HepG2 (cell line): Measurements from ENCODE around the gene CARS1. TPM values are rescaled to one million over a fixed set of nuclear protein-coding genes. Genes with fewer than 3 reads are reported as not detected.

Experiments
- ATAC-seq: fragments of 200-7000 bp; cut with Tn5 transposase; 3 replicates; pipeline ENCODE4 v1.9.1; 2020; ENCODE audit warnings: mild to moderate bottlenecking, moderate library complexity
- BruUV-seq: library from RNA; stranded (reverse); fragments of 400-500 nt; replicated peaks from 2 replicates; lab custom pipeline; 2021; lab: Mats Ljungman, UMichigan
- CTCF ChIA-PET: fragments of 300-600 bp; formaldehyde crosslinking; extraction: SDS; loops from one replicate; lab custom pipeline; 2021; ENCODE audit warnings: low total read pairs, inconsistent platforms, low intra/inter-chr PET ratio; lab: Yijun Ruan, JAX
- POLR2A ChIA-PET: fragments of 350-600 bp; sonication (Branson Sonifier 250); formaldehyde crosslinking; loops from one replicate; lab custom pipeline; 2020; ENCODE audit warnings: antibody characterized with exemption, inconsistent platforms; lab: Yijun Ruan, JAX
- DNase-seq: peaks from one replicate; pipeline ENCODE4 v3.0.0-alpha.2; 2015; ENCODE audit warnings: low spot score
- FAIRE-seq: peaks from 3 replicates; lab custom pipeline; 2011; peaks lifted over from hg19 to GRCh38; lab: Jason Lieb, UNC
- H2AFZ ChIP-seq: one replicate; pipeline ENCODE4 v1.6.1; 2011; ENCODE audit warnings: low read length, inconsistent platforms
- H3K27ac ChIP-seq: fragments of 300-600 bp; 3 replicates; pipeline ENCODE4 v1.8.0; 2011; ENCODE audit warnings: mixed run types, mild to moderate bottlenecking, mixed read lengths, low read length, inconsistent platforms; ENCODE audit not compliant: insufficient read depth; ENCODE audit errors: extremely low read length
- H3K27me3 ChIP-seq, 2 experiments: fragments of 200-600 bp in 1 of 2; 2 replicates in 1 of 2; 3 replicates in 1 of 2; pipeline versions ENCODE4 v1.6.0 to v1.8.0; 2011; ENCODE audit warnings: low read length in 2 of 2, mild to moderate bottlenecking in 2 of 2, moderate library complexity in 2 of 2, inconsistent platforms in 1 of 2; ENCODE audit not compliant: insufficient read depth in 2 of 2, control insufficient read depth in 1 of 2
- H3K36me3 ChIP-seq, 2 experiments: fragments of 200-600 bp in 1 of 2; replicated peaks in 1 of 2; 2 replicates in 1 of 2; 3 replicates in 1 of 2; pipeline versions ENCODE4 v1.5.1 to v1.8.0; 2011; ENCODE audit warnings: low read length in 2 of 2, inconsistent platforms in 1 of 2; ENCODE audit not compliant: insufficient read depth in 2 of 2, control insufficient read depth in 1 of 2
- H3K4me1 ChIP-seq: 2 replicates; pipeline ENCODE4 v1.5.1; 2012; ENCODE audit warnings: low read length, inconsistent platforms; ENCODE audit not compliant: insufficient read depth
- H3K4me2 ChIP-seq: 2 replicates; pipeline ENCODE4 v1.6.0; 2011; ENCODE audit warnings: low read depth, low read length, inconsistent platforms
- H3K4me3 ChIP-seq, 3 experiments: fragments of 200-600 bp in 1 of 3; sonication (generic), shearing (Covaris generic) in 1 of 3; replicated peaks in 1 of 3; 2 replicates each; pipeline ENCODE4 v1.5.1; 2011 to 2016; ENCODE audit warnings: low read length in 3 of 3, inconsistent platforms in 2 of 3, low read depth in 2 of 3, mild to moderate bottlenecking in 2 of 3, control low read depth in 1 of 3, mixed read lengths in 1 of 3; ENCODE audit not compliant: insufficient read depth in 1 of 3
- H3K79me2 ChIP-seq: one replicate; pipeline ENCODE4 v1.6.1; 2011; ENCODE audit warnings: low read length, inconsistent platforms; ENCODE audit not compliant: insufficient read depth
- H3K9ac ChIP-seq: 2 replicates; pipeline ENCODE4 v1.6.0; 2011; ENCODE audit warnings: mild to moderate bottlenecking, low read depth, low read length, inconsistent platforms; ENCODE audit not compliant: insufficient read depth
- H3K9me3 ChIP-seq: 2 replicates; pipeline ENCODE4 v1.5.1; 2012; ENCODE audit warnings: mild to moderate bottlenecking, low read length
- H4K20me1 ChIP-seq: 2 replicates; pipeline ENCODE4 v1.6.0; 2011; ENCODE audit warnings: inconsistent platforms, mild to moderate bottlenecking, low read length, moderate library complexity; ENCODE audit not compliant: insufficient read depth
- AGO1 ChIP-seq: fragments of 200-400 bp; formaldehyde crosslinking; IDR thresholded peaks from 2 replicates; pipeline ENCODE4 v1.6.1; 2017; ENCODE audit warnings: mild to moderate bottlenecking, low read depth, low read length, moderate library complexity; ENCODE audit not compliant: poor library complexity, severe bottlenecking
- BORCS8-MEF2B ChIP-seq: sonication (generic); formaldehyde crosslinking; IDR thresholded peaks from 2 replicates; pipeline ENCODE4 v1.8.0; 2022; ENCODE audit warnings: mild to moderate bottlenecking, missing genetic modification reagents
- CBX5 ChIP-seq: sonication (generic); formaldehyde crosslinking; IDR thresholded peaks from 2 replicates; pipeline ENCODE4 v1.4.0; 2020; ENCODE audit warnings: missing genetic modification reagents, borderline replicate concordance
- DPF2 ChIP-seq: sonication (generic); formaldehyde crosslinking; IDR thresholded peaks from 2 replicates; pipeline ENCODE4 v1.4.0; 2020; ENCODE audit warnings: mild to moderate bottlenecking, low read depth, missing genetic modification reagents, borderline replicate concordance
- ERF ChIP-seq: IDR thresholded peaks from 2 replicates; pipeline ENCODE4 v1.6.1; 2018; ENCODE audit warnings: missing biosample characterization, missing genetic modification reagents
- FOXA3 ChIP-seq: IDR thresholded peaks from 2 replicates; pipeline ENCODE4 v1.6.1; 2016; ENCODE audit warnings: missing genetic modification reagents, missing compliant biosample characterization
- SCMH1 ChIP-seq: sonication (generic); formaldehyde crosslinking; IDR thresholded peaks from 2 replicates; pipeline ENCODE4 v1.9.0; 2021; ENCODE audit warnings: missing genetic modification reagents, mild to moderate bottlenecking, borderline replicate concordance
- SMAD3 ChIP-seq: sonication (generic); formaldehyde crosslinking; IDR thresholded peaks from 2 replicates; pipeline ENCODE4 v1.4.0; 2020; ENCODE audit warnings: missing genetic modification reagents
- SMC3 ChIP-seq: IDR thresholded peaks from 2 replicates; pipeline ENCODE4 v1.6.1; 2011; ENCODE audit warnings: low read length, improper control_type of control experiment
- THYN1 ChIP-seq: sonication (generic); formaldehyde crosslinking; IDR thresholded peaks from 2 replicates; pipeline ENCODE4 v1.8.1; 2023; ENCODE audit warnings: low read depth, mild to moderate bottlenecking, moderate library complexity, missing genetic modification reagents, borderline replicate concordance
- ZNF530 ChIP-seq: sonication (generic); formaldehyde crosslinking; IDR thresholded peaks from 2 replicates; pipeline ENCODE4 v1.5.0; 2020; ENCODE audit warnings: low read depth, mild to moderate bottlenecking, missing genetic modification reagents
- WGBS: methylation state at CpG from one replicate; pipeline ENCODE4 v1.1.6; 2017; ENCODE audit warnings: low lambda C conversion rate; 5-methylcytosine and 5-hydroxymethylcytosine counted together
- in situ Hi-C: cut with HindIII; loops from 2 replicates; pipeline ENCODE4 v1.10.0; 2017; ENCODE audit warnings: low pct_unique_long_range_greater_than_20kb; ENCODE audit not compliant: extremely low pct_ligation_motif_present
- intact Hi-C: fragments of 100-400 bp; cut with micrococcal nuclease; formaldehyde crosslinking; loops from one replicate; pipeline ENCODE4 v1.10.0; 2022; ENCODE audit not compliant: unreplicated experiment
- polyA plus RNA-seq, 8 experiments: library from polyadenylated mRNA; depleted of rRNA in 3 of 8; stranded (reverse) in 7 of 8; unstranded in 1 of 8; fragments of >200 nt; fragmentation: Illumina TruSeq in 4 of 8; extraction: Trizol in 4 of 8; gene quantifications; 2 replicates each; pipeline versions ENCODE4 v1.2.1 to v1.2.3, GENCODE V29; 2011 to 2016; ENCODE audit warnings: low read depth in 4 of 8, missing spikeins in 1 of 8, mixed read lengths in 1 of 8; ENCODE audit not compliant: insufficient read depth in 1 of 8
- total RNA-seq, 5 experiments: library from RNA; depleted of rRNA; stranded (reverse); fragments of >200 nt; fragmentation: Illumina TruSeq; extraction: Trizol; gene quantifications; 2 replicates each; pipeline ENCODE4 v1.2.3, GENCODE V29; 2016; ENCODE audit warnings: low read depth in 1 of 5
- TF ChIP-seq, protein P1 (sequence below): sonication (generic); formaldehyde crosslinking; IDR thresholded peaks from 2 replicates; pipeline ENCODE4 v1.4.0; 2020; ENCODE audit warnings: missing genetic modification reagents
- TF ChIP-seq, protein P2 (sequence below): sonication (generic); formaldehyde crosslinking; IDR thresholded peaks from 2 replicates; pipeline ENCODE4 v1.5.1; 2020; ENCODE audit warnings: mild to moderate bottlenecking, missing genetic modification reagents, moderate library complexity
- TF ChIP-seq, protein P3 (sequence below): sonication (generic); formaldehyde crosslinking; IDR thresholded peaks from 2 replicates; pipeline ENCODE4 v1.5.0; 2020; ENCODE audit warnings: mild to moderate bottlenecking, low read depth, missing genetic modification reagents, borderline replicate concordance
- TF ChIP-seq, protein P4 (sequence below): sonication (generic); formaldehyde crosslinking; IDR thresholded peaks from 2 replicates; pipeline ENCODE4 v1.4.0; 2020; ENCODE audit warnings: missing genetic modification reagents, mild to moderate bottlenecking, borderline replicate concordance

Gene CARS1
- total and polyA plus RNA-seq, 2 of the 13 experiments (the other 11 are each of a cell fraction or from before 2014, with no cell fraction given) = 33.8 to 47.0 TPM

GRCh38 chr11:3002351-3002861 lies 54.8 kb downstream of the CARS1 start:
- no peak overlapping the region for H3K27ac ChIP-seq
- no peaks in the 10 kb centered on the region for H3K79me2 ChIP-seq
- intact Hi-C loops = no loop called here
- POLR2A ChIA-PET = interaction anchor here (1.5 kb wide), 1 partner anchor 10 kb away, joined by 3 read pairs; the partner anchor contains the start of gene NAP1L4
- no peak overlapping the region for H3K9ac ChIP-seq
- no peaks in the 10 kb centered on the region for H3K9me3 ChIP-seq
- H2AFZ ChIP-seq = no peak overlapping the region
- in situ Hi-C loops = no loop called here
- H3K36me3 ChIP-seq = peaks cover 24 to 53% of the 10 kb centered on the region in 2 experiments; a peak in 4 of 5 replicates
- H3K4me3 ChIP-seq = no peak overlapping the region
- TF ChIP-seq DPF2 = no peak
- TF ChIP-seq, protein P1, sequence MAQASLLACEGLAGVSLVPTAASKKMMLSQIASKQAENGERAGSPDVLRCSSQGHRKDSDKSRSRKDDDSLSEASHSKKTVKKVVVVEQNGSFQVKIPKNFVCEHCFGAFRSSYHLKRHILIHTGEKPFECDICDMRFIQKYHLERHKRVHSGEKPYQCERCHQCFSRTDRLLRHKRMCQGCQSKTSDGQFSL (CRISPR knock-in tag) = no peak
- no peak for TF ChIP-seq THYN1 (CRISPR knock-in tag)
- TF ChIP-seq SMC3 = no peak
- TF ChIP-seq CBX5 = no peak
- no peak for TF ChIP-seq ERF (CRISPR knock-in tag)
- no peak for TF ChIP-seq SMAD3 (CRISPR knock-in tag)
- TF ChIP-seq, protein P2, sequence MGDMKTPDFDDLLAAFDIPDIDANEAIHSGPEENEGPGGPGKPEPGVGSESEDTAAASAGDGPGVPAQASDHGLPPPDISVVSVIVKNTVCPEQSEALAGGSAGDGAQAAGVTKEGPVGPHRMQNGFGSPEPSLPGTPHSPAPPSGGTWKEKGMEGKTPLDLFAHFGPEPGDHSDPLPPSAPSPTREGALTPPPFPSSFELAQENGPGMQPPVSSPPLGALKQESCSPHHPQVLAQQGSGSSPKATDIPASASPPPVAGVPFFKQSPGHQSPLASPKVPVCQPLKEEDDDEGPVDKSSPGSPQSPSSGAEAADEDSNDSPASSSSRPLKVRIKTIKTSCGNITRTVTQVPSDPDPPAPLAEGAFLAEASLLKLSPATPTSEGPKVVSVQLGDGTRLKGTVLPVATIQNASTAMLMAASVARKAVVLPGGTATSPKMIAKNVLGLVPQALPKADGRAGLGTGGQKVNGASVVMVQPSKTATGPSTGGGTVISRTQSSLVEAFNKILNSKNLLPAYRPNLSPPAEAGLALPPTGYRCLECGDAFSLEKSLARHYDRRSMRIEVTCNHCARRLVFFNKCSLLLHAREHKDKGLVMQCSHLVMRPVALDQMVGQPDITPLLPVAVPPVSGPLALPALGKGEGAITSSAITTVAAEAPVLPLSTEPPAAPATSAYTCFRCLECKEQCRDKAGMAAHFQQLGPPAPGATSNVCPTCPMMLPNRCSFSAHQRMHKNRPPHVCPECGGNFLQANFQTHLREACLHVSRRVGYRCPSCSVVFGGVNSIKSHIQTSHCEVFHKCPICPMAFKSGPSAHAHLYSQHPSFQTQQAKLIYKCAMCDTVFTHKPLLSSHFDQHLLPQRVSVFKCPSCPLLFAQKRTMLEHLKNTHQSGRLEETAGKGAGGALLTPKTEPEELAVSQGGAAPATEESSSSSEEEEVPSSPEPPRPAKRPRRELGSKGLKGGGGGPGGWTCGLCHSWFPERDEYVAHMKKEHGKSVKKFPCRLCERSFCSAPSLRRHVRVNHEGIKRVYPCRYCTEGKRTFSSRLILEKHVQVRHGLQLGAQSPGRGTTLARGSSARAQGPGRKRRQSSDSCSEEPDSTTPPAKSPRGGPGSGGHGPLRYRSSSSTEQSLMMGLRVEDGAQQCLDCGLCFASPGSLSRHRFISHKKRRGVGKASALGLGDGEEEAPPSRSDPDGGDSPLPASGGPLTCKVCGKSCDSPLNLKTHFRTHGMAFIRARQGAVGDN (CRISPR knock-in tag) = no peak
- no peak for TF ChIP-seq BORCS8-MEF2B (CRISPR knock-in tag)
- TF ChIP-seq AGO1 = no peak
- TF ChIP-seq, protein P3, sequence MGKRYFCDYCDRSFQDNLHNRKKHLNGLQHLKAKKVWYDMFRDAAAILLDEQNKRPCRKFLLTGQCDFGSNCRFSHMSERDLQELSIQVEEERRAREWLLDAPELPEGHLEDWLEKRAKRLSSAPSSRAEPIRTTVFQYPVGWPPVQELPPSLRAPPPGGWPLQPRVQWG (CRISPR knock-in tag) = no peak
- no peak for TF ChIP-seq ZNF530 (CRISPR knock-in tag)
- TF ChIP-seq, protein P4, sequence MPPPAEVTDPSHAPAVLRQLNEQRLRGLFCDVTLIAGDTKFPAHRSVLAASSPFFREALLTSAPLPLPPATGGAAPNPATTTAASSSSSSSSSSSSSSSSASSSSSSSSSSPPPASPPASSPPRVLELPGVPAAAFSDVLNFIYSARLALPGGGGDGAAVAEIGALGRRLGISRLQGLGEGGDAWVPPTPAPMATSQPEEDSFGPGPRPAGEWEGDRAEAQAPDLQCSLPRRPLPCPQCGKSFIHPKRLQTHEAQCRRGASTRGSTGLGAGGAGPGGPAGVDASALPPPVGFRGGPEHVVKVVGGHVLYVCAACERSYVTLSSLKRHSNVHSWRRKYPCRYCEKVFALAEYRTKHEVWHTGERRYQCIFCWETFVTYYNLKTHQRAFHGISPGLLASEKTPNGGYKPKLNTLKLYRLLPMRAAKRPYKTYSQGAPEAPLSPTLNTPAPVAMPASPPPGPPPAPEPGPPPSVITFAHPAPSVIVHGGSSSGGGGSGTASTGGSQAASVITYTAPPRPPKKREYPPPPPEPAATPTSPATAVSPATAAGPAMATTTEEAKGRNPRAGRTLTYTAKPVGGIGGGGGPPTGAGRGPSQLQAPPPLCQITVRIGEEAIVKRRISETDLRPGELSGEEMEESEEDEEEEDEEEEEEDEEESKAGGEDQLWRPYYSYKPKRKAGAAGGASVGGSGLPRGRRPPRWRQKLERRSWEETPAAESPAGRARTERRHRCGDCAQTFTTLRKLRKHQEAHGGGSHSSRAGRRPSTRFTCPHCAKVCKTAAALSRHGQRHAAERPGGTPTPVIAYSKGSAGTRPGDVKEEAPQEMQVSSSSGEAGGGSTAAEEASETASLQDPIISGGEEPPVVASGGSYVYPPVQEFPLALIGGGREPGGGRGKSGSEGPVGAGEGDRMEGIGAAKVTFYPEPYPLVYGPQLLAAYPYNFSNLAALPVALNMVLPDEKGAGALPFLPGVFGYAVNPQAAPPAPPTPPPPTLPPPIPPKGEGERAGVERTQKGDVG = no peak
- no peak for TF ChIP-seq FOXA3 (CRISPR knock-in tag)
- no peak for TF ChIP-seq SCMH1 (CRISPR knock-in tag)
- TF ChIP-seq, all 625 proteins: peak for 0
- H3K4me1 ChIP-seq = no peaks in the 10 kb centered on the region
- CTCF ChIA-PET = no interaction called here
- H3K27me3 ChIP-seq = no peaks in the 10 kb centered on the region; a peak in 1 of 5 replicates
- no peak for FAIRE-seq
- 92% methylated on average over 8 of the region's 8 CpGs for WGBS
- no peak for ATAC-seq
- BruUV-seq = no TSS peak
- H3K4me2 ChIP-seq = no peak overlapping the region
- DNase-seq = no peak
- no peaks in the 10 kb centered on the region for H4K20me1 ChIP-seq
